ENCODE data around the gene C12orf56. TPM values are rescaled to one million over a fixed set of nuclear protein-coding genes. Genes with fewer than 3 reads are reported as not detected.

C12orf56 gene
- total RNA-seq, 1 donor from 2014 or later: not detected

GRCh38 chr12:64400041-64400440 lies 9.5 kb upstream of the C12orf56 start:
- Mint-ChIP-seq H3K27ac (no peak overlapping the region), H3K36me3 (no peaks in the 10 kb centered on the region), H3K9me3 (no peaks in the 10 kb centered on the region), H3K4me3 (no peak overlapping the region), H3K4me1 (ENCODE audit: unreplicated experiment) (peaks cover 3% of the 10 kb centered on the region), H3K27me3 (no peaks in the 10 kb centered on the region)
- DNase-seq (ENCODE audit: extremely low spot score, unreplicated experiment): no peak
- TF ChIP-seq CTCF (conservative IDR thresholded peaks at IDR 0.05): no peak

DNA sequence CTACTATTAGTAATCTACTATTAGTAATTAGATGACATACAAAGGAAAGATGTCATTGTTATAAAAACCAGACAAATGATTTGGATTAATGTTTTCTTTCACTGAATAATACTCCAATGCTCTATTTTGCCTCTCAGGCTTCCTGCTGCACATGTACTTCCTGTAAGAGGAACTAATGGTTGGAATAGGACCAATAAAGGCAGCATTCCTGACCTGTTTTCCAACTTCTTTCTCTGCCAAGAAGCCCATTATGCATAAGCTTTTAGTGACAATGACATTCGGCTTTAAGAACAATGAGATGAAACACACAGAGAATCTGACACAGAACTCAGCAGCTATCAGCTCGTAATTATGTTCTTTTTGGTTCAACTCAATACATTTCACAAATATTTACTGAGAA lies 5.2 kb upstream of the C12orf56 start:
- no peak overlapping the region for H3K27ac Mint-ChIP-seq
- DNase-seq (ENCODE audit: extremely low spot score, unreplicated experiment): no peak
- H3K27me3 Mint-ChIP-seq: peaks cover 3% of the 10 kb centered on the region
- no peaks in the 10 kb centered on the region for H3K36me3 Mint-ChIP-seq
- H3K9me3 Mint-ChIP-seq: no peaks in the 10 kb centered on the region
- no peak for TF ChIP-seq CTCF (conservative IDR thresholded peaks at IDR 0.05)
- H3K4me1 Mint-ChIP-seq (ENCODE audit: unreplicated experiment): no peaks in the 10 kb centered on the region
- H3K4me3 Mint-ChIP-seq: no peak overlapping the region

DNA sequence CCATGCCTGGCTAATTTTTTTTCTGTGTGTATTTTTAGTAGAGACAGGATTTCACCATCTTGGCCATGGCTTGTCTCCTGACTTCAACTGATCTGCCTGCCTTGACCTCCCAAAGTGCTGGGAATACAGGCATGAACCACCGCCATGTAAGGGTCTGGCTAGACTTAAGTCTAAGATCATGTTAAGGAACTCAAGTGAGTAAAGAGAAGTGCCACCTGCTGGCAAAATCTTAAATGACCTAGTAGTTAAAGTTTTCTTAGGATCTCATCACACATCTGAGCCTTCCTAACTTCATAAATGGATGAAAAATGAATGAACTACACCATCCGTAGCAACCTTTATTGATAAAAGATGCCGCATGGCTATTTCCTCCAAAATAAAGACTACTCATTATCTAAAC lies 1.7 kb upstream of the C12orf56 start:
- Mint-ChIP-seq H3K27ac (no peak overlapping the region), H3K4me3 (no peak overlapping the region), H3K27me3 (peaks cover 3% of the 10 kb centered on the region), H3K36me3 (no peaks in the 10 kb centered on the region), H3K9me3 (peaks cover under 1% of the 10 kb centered on the region), H3K4me1 (ENCODE audit: unreplicated experiment) (peaks cover under 1% of the 10 kb centered on the region)
- peak; percentile 65 for TF ChIP-seq CTCF (conservative IDR thresholded peaks at IDR 0.05)
- no peak for DNase-seq (ENCODE audit: extremely low spot score, unreplicated experiment)

- peaks cover 4% of the 10 kb centered on the region for H3K9me3 Mint-ChIP-seq
- H3K4me1 Mint-ChIP-seq (ENCODE audit: unreplicated experiment): peaks cover 4% of the 10 kb centered on the region
- peaks cover 3% of the 10 kb centered on the region for H3K27me3 Mint-ChIP-seq
- no peak for DNase-seq (ENCODE audit: extremely low spot score, unreplicated experiment)
- no peak overlapping the region for H3K27ac Mint-ChIP-seq
- no peaks in the 10 kb centered on the region for H3K36me3 Mint-ChIP-seq
- H3K4me3 Mint-ChIP-seq: no peak overlapping the region
- no peak for TF ChIP-seq CTCF (conservative IDR thresholded peaks at IDR 0.05)
Observed at GRCh38 chr12:64389154-64389553, 1.4 kb downstream of the C12orf56 start.

GRCh38 chr12:64387197-64387816 lies 3.3 kb downstream of the C12orf56 start:
- Mint-ChIP-seq H3K36me3 (no peaks in the 10 kb centered on the region), H3K27ac (no peak overlapping the region), H3K9me3 (peaks cover 4% of the 10 kb centered on the region), H3K4me3 (no peak overlapping the region), H3K4me1 (ENCODE audit: unreplicated experiment) (peaks cover 4% of the 10 kb centered on the region), H3K27me3 (peaks cover 3% of the 10 kb centered on the region)
- no peak for DNase-seq (ENCODE audit: extremely low spot score, unreplicated experiment)
- no peak for TF ChIP-seq CTCF (conservative IDR thresholded peaks at IDR 0.05)

DNA sequence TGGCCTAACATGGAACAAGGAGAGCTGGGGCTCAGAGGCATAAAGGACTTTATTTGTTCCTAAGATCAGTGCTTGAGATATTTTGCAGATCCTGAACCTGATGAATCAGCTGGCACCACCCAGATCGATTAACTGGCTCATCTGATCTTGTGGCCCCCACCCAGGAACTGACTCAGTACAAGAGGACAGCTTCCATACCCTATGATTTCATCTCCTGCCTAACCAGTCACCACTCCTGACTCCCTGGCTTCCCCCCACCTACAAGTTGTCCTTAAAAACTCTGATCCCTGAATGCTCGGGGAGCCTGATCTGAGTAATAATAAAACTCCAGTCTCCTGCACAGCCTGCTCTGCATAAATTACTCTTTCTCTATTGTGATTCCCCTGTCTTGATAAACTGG lies 5.1 kb downstream of the C12orf56 start:
- H3K27ac Mint-ChIP-seq: no peak overlapping the region
- peaks cover 8% of the 10 kb centered on the region for H3K9me3 Mint-ChIP-seq
- no peak for TF ChIP-seq CTCF (conservative IDR thresholded peaks at IDR 0.05)

More for the DNA sequence above, 5.1 kb downstream of the C12orf56 start:
- H3K27me3 Mint-ChIP-seq: no peaks in the 10 kb centered on the region
- no peak overlapping the region for H3K4me3 Mint-ChIP-seq
- no peak for DNase-seq (ENCODE audit: extremely low spot score, unreplicated experiment)
- H3K4me1 Mint-ChIP-seq (ENCODE audit: unreplicated experiment): peaks cover 4% of the 10 kb centered on the region
- no peaks in the 10 kb centered on the region for H3K36me3 Mint-ChIP-seq
